ENCODE results near the gene SUDS3. TPM values are rescaled to one million over a fixed set of nuclear protein-coding genes. Genes with fewer than 3 reads are reported as not detected.

The SUDS3 gene
- total and polyA plus RNA-seq, 12 donors = 7.5 to 28.0 (median 21.6) TPM

DNA sequence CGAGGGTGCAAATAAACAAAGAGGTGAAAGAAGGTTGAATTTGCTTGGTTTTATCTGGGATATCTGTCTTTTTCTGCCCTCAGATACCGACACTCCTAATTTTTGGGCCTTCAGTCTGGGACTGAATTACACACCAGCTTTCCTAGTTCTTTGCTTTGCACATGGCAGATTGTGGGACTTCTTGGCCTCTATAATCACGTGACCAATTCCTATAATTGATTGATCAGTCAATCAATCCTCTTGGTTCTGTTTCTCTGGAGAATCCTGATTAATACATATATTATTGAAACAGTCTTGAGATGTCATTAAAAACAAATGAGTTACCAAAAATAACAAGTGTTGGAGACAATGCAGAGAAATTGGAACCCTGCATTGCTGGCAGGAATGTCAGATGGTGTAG is 62.7 kb downstream of the SUDS3 start:
- intact Hi-C loops (cut with DNase I) = loop anchor here in 7 of 10 donors (5.0 to 10.0 kb wide), 4 partner anchors 166 to 596 kb away; no protein-coding TSS in a partner anchor
- peaks cover 0 to 6% (median 0%) of the 10 kb centered on the region in 9 donors for H3K4me1 ChIP-seq
- H3K27ac ChIP-seq = no peak overlapping the region
- H3K36me3 ChIP-seq = no peaks in the 10 kb centered on the region
- ATAC-seq = no peak
- H3K9me3 ChIP-seq = peaks cover 0 to 5% (median 0%) of the 10 kb centered on the region in 11 donors
- 75 to 89% methylated on average over 3 of the region's 3 CpGs for WGBS, 2 donors
- H3K4me3 ChIP-seq = no peak overlapping the region
- no peak for DNase-seq
- TF ChIP-seq CTCF (IDR thresholded peaks at IDR 0.05) = no peak
- peaks cover 0 to 12% (median 0%) of the 10 kb centered on the region in 7 donors for H3K27me3 ChIP-seq

DNA sequence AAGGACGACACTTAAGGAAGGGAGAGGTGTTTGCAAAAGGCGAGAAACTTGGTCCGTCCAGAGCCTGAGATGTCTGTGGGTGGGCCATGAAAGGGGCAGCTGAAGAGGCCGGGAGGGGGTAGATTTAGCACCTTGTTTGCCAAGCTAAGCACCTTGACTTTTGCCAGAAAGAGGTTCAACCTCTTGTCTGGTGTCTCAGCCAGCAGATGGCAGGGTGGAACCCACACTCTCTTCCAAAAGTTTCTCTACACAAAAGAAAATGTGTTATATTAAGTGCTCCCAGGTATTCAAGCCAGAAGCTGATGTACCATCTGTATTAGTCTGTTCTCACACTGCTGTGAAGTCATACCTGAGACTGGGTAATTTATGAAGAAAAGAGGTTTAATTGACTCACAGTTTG is 69.9 kb downstream of the SUDS3 start:
- peak in 6 of 9 donors; percentile 12 to 33 (median 20) for TF ChIP-seq CTCF (IDR thresholded peaks at IDR 0.05)
- DNase-seq (no peak), ATAC-seq (no peak)
- peaks cover 0 to 9% (median 0%) of the 10 kb centered on the region in 11 donors for H3K9me3 ChIP-seq
- no peaks in the 10 kb centered on the region for H3K36me3 ChIP-seq
- H3K27ac ChIP-seq = no peak overlapping the region
- no peak overlapping the region for H3K4me3 ChIP-seq
- intact Hi-C loops (cut with DNase I) = no loop called here
- WGBS, 2 donors = 37 to 39% methylated on average over 4 of the region's 4 CpGs
- peaks cover 0 to 6% (median 0%) of the 10 kb centered on the region in 7 donors for H3K27me3 ChIP-seq
- H3K4me1 ChIP-seq = no peaks in the 10 kb centered on the region

GRCh38 chr12:118447181-118447580 is 70.8 kb downstream of the SUDS3 start:
- DNase-seq (no peak), ATAC-seq (no peak)
- TF ChIP-seq CTCF (IDR thresholded peaks at IDR 0.05) = no peak
- Histone ChIP-seq H3K27ac (no peak overlapping the region), H3K9me3 (peaks cover 0 to 9% (median 0%) of the 10 kb centered on the region in 11 donors), H3K36me3 (no peaks in the 10 kb centered on the region), H3K4me3 (no peak overlapping the region), H3K27me3 (peaks cover 0 to 4% (median 0%) of the 10 kb centered on the region in 7 donors), H3K4me1 (no peaks in the 10 kb centered on the region)
- 59 to 72% methylated on average over 4 of the region's 4 CpGs for WGBS, 2 donors
- intact Hi-C loops (cut with DNase I) = no loop called here

DNA sequence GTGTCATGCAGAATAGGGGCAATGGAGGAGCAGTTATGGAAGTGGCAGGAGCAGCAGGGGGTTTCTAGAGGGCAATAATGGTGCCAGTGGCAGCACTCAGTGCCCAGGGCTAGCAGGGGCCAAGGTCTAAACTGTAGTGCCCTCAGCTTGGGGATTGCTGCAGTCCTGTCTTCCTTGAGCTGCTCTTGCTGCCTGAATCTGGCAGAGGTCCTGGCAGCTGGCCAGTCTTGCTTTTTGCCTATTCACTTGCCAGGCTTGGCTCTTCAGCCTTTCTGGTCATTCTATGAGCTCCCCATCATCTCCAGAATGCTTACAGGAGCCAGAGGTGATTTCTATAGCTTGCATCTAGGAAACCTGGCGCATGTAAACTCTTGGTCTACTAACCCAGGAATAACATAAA is 72.0 kb downstream of the SUDS3 start:
- intact Hi-C loops (cut with DNase I) = no loop called here
- H3K4me3 ChIP-seq = no peak overlapping the region

More for the DNA sequence above, 72.0 kb downstream of the SUDS3 start:
- H3K9me3 ChIP-seq = peaks cover 0 to 9% (median 0%) of the 10 kb centered on the region in 11 donors
- ATAC-seq (no peak), DNase-seq (peak in 1 of 2 donors; percentile 29)
- H3K4me1 ChIP-seq = no peaks in the 10 kb centered on the region
- no peak overlapping the region for H3K27ac ChIP-seq
- 94 to 97% methylated on average over 1 of the region's 1 CpG for WGBS, 2 donors
- no peak for TF ChIP-seq CTCF (IDR thresholded peaks at IDR 0.05)
- peaks cover 0 to 4% (median 0%) of the 10 kb centered on the region in 7 donors for H3K27me3 ChIP-seq
- no peaks in the 10 kb centered on the region for H3K36me3 ChIP-seq
